ENCODE data around the gene PEMT.

PEMT gene

GRCh38 chr17:17514993-17515933, 76.2 kb downstream of the PEMT start:
- no peak for DNase-seq (ENCODE audit: low spot score)

- DNase-seq (ENCODE audit: low spot score): no peak
Observed at GRCh38 chr17:17514361-17514992, 77.0 kb downstream of the PEMT start.

GRCh38 chr17:17513626-17514025, 77.9 kb downstream of the PEMT start:
- no peak for DNase-seq (ENCODE audit: low spot score)

GRCh38 chr17:17512866-17513265, 78.6 kb downstream of the PEMT start:
- DNase-seq (ENCODE audit: low spot score): no peak

GRCh38 chr17:17511881-17512858, 79.3 kb downstream of the PEMT start:
- no peak for DNase-seq (ENCODE audit: low spot score)

GRCh38 chr17:17511293-17511741, 80.2 kb downstream of the PEMT start:
- DNase-seq (ENCODE audit: low spot score): no peak

- no peak for DNase-seq (ENCODE audit: low spot score)
Observed at GRCh38 chr17:17510456-17511292, 80.8 kb downstream of the PEMT start.

GRCh38 chr17:17509601-17510425, 81.7 kb downstream of the PEMT start:
- DNase-seq (ENCODE audit: low spot score): no peak

GRCh38 chr17:17508646-17509591, 82.6 kb downstream of the PEMT start:
- DNase-seq (ENCODE audit: low spot score): peak; percentile 9

GRCh38 chr17:17508019-17508535, 83.4 kb downstream of the PEMT start:
- DNase-seq (ENCODE audit: low spot score): no peak

GRCh38 chr17:17507465-17508011, 84.0 kb downstream of the PEMT start:
- no peak for DNase-seq (ENCODE audit: low spot score)

GRCh38 chr17:17506893-17507464, 84.5 kb downstream of the PEMT start:
- no peak for DNase-seq (ENCODE audit: low spot score)

- DNase-seq (ENCODE audit: low spot score): no peak
Observed at GRCh38 chr17:17506181-17506741, 85.2 kb downstream of the PEMT start.

- DNase-seq (ENCODE audit: low spot score): no peak
Observed at GRCh38 chr17:17505610-17506171, 85.8 kb downstream of the PEMT start.

- DNase-seq (ENCODE audit: low spot score): no peak
Observed at GRCh38 chr17:17505151-17505550, 86.4 kb downstream of the PEMT start.

GRCh38 chr17:17504341-17505140, 87.0 kb downstream of the PEMT start:
- no peak for DNase-seq (ENCODE audit: low spot score)
